ENCODE results near the gene NUCB2.
A peak's percentile ranks its signal among the peaks of the same experiment; 100 is the strongest.
"Not testable (repeated sequence)": the region's sequence is repeated elsewhere in the genome, so short reads cannot be mapped to it uniquely, and the experiment has no call there.

Gene NUCB2

DNA sequence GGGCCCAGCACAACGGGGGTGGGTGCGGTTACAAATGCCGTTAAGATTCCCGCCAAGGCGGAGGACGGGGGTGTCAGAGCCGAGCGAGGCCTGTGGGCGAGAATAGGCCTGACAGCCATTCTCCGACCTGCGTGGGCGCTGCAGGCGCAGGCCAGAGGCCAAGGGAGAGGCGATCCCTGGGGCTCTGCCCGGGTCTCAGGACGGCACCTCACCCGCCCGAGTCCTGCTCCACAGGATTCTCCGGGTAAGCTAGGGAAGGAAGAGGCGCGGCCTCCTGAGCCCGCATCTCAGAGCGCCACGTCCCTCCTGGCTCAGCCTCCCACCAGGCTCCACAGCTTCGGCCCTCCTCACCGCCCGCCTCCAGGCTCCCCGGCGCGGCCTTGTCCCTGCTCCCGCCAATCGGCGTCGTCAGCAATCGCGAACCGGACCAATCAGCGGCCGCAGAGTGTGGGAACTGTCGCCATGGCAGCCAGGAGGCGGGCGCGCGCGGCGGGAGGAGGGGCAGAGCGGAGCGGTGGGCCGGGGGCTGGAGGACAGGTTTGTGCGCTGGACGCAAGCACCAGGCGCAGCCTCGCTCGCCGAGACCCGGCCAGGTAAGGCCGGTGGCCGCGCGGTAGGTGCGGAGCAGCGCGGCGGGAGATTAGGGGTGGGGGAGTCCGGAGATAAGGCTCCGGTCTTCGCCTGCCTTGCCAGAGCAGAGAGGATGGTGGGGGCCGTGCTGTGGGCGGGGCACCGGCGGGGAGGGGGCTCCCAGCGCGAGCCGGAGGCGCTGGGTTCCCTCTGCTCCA, at the start of gene NUCB2:
Gene NUCB2, plus strand, starts transcription at position 504 of the 788 bp plus-strand sequence. CDS start 18,585 bp downstream, outside the sequence.
- peak within 1 kb of the TSS; percentile 89 for H3K4me3 ChIP-seq (ENCODE audit: low read length)
- H3K9me3 ChIP-seq (ENCODE audit: low read length): no peaks in the 10 kb centered on the region
- H3K4me1 ChIP-seq (ENCODE audit: insufficient read depth, low read length): peaks cover 12% of the 10 kb centered on the region
- H3K36me3 ChIP-seq (ENCODE audit: insufficient read depth, low read length): no peaks in the 10 kb centered on the region
- H3K27me3 ChIP-seq (ENCODE audit: insufficient read depth, low read length): no peaks in the 10 kb centered on the region
- peak within 1 kb of the TSS; percentile 96 for H2AFZ ChIP-seq (ENCODE audit: low read depth, low read length)

DNA sequence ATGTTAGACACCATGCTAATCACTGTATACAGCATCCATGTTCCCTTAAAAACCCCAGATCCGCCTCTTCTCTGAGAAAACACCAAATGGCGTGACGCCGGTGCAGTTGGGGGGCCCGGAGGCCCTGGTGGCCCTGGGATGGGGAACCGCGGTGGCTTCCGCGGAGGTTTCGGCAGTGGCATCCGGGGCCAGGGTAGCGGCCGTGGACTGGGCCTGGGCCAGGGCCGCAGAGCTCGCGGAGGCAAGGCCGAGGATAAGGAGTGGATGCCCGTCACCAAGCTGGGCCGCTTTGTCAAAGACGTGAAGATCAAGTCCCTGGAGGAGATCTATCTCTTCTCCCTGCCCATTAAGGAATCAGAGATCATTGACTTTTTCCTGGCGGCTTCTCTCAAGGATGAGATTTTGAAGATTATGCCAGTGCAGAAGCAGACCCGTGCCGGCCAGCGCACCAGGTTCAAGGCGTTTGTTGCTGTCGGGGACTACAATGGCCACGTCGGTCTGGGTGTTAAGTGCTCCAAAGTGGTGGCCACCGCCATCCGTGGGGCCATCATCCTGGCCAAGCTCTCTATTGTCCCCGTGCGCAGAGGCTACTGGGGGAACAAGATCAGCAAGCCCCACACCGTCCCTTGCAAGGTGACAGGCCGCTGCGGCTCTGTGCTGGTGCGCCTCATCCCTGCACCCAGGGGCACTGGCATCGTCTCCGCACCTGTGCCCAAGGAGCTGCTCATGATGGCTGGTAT, 48.2 kb upstream of the NUCB2 start:
- not testable (repeated sequence) for H3K4me3 ChIP-seq (ENCODE audit: low read length); H3K4me1 ChIP-seq (ENCODE audit: insufficient read depth, low read length); H2AFZ ChIP-seq (ENCODE audit: low read depth, low read length); H3K9me3 ChIP-seq (ENCODE audit: low read length); H3K27me3 ChIP-seq (ENCODE audit: insufficient read depth, low read length); H3K36me3 ChIP-seq (ENCODE audit: insufficient read depth, low read length)

DNA sequence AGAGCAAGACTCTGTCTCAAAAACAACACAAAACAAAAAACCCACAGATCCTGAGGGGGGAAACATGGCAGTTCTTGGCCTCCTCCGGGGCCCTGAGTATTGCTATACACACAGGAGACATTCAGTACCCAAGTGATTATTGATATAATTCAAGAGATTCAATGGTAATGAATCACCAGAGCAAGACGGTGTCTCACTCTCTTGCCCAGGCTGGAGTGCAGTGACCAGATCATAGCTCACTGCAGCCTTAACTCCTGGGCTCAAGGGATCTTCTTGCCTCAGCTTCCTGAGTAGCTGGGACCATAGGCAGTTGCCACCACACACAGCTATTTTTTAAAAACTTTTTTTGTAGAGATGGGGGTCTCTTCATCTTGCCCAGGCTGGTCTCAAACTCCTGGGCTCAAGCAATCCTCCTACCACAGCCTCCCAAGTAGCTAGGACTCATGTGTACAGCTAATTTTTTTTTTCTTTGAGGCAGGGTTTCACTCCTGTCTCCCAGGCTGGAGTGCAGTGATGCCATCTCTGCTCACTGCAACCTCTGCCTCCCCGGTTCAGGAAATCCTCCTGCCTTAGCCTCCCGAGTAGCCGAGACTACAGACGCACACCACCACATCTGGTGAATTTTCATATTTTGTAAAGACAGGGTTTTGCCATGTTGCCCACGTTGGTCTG, 46.9 kb upstream of the NUCB2 start:
- Histone ChIP-seq H3K9me3 (ENCODE audit: low read length) (no peaks in the 10 kb centered on the region), H3K4me3 (ENCODE audit: low read length) (no peak overlapping the region), H3K4me1 (ENCODE audit: insufficient read depth, low read length) (no peaks in the 10 kb centered on the region), H2AFZ (ENCODE audit: low read depth, low read length) (no peak overlapping the region), H3K36me3 (ENCODE audit: insufficient read depth, low read length) (no peaks in the 10 kb centered on the region), H3K27me3 (ENCODE audit: insufficient read depth, low read length) (no peaks in the 10 kb centered on the region)

DNA sequence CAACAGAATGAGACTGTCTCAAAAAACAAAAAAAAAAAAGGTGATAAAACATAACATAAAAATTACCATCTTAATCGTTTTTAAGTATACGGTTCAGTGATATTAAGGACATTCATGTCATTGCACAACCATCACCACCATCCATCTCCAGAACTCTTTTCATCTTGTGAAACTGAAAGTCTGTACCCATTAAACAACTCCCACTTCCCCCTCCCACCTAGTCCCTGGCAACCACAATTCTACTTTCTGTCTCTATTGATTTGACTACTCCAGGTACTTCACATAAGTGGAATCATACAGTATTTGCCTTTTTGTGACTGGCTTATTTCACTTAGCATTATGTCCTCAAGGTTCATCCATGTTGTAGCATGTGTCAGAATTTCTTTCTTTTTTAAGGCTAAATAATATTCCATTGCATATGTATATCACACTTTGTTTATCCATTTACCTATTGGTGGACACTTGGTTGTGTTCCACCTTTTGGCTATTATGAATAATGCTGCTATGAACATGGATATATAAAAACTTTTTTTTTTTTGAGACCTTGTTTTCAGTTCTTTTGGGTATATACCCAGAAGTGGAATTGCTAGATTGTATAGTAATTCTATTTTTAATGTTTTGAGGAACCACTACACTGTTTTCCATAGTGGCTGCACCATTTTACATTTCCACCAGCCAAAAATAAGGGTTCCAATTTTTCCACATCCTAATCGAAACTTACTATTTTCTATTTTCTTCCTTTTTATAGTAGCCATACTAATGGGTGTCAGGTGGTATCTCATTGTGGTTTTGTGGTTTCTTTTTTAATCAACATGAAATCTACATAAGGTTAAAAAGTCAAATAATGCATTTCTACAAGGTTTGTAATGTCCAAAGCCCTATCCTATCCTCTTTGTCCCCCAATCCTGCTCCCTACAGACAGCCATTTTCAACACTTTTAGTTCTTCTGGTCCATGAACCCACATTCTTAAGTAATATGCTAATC, 45.4 kb upstream of the NUCB2 start:
- no peaks in the 10 kb centered on the region for H3K27me3 ChIP-seq (ENCODE audit: insufficient read depth, low read length)
- no peak overlapping the region for H3K4me3 ChIP-seq (ENCODE audit: low read length)
- no peaks in the 10 kb centered on the region for H3K4me1 ChIP-seq (ENCODE audit: insufficient read depth, low read length)
- H3K9me3 ChIP-seq (ENCODE audit: low read length): no peaks in the 10 kb centered on the region
- H3K36me3 ChIP-seq (ENCODE audit: insufficient read depth, low read length): no peaks in the 10 kb centered on the region
- no peak overlapping the region for H2AFZ ChIP-seq (ENCODE audit: low read depth, low read length)

DNA sequence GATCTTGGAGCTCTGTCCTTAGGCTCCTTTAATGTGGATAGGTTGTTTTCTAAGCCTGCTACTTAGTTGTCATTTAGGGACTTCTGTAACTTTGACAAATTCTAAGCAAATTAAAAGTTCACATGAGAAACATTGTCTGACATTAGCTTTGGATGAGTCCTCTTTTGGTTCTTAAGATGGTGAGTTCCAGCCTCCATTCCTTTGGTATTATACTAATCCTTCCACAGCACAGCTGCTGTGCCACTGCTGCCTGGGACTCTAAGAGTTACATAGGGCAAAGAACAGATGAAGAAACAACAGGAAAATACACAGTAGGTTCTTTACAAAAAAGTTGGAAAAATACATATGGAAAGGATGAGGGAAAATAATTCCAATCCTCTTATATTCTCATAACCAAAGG, 43.4 kb upstream of the NUCB2 start:
- H3K9me3 ChIP-seq (ENCODE audit: low read length): no peaks in the 10 kb centered on the region
- no peak overlapping the region for H2AFZ ChIP-seq (ENCODE audit: low read depth, low read length)
- H3K4me1 ChIP-seq (ENCODE audit: insufficient read depth, low read length): no peaks in the 10 kb centered on the region
- no peaks in the 10 kb centered on the region for H3K27me3 ChIP-seq (ENCODE audit: insufficient read depth, low read length)
- H3K36me3 ChIP-seq (ENCODE audit: insufficient read depth, low read length): no peaks in the 10 kb centered on the region
- no peak overlapping the region for H3K4me3 ChIP-seq (ENCODE audit: low read length)

DNA sequence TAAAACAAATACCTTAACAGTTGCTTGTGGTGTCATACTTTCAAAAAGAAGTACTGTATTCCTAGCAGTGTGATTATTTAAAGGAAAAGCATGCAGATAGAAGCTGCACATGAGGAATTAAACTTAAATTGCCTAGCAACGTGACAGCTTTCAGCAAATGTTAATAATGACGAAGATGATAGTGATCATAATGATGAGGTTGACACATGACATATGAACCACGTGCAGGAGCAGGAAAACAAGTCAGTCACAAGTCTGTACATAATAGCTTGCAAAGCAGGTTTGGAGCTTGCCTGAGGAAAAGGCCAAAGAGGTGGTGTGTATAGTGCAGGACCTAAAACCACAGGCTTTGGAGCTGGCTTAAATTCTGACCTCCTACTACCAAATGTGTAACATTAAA, 38.2 kb upstream of the NUCB2 start:
- Histone ChIP-seq H3K4me1 (ENCODE audit: insufficient read depth, low read length) (no peaks in the 10 kb centered on the region), H3K27me3 (ENCODE audit: insufficient read depth, low read length) (no peaks in the 10 kb centered on the region), H3K36me3 (ENCODE audit: insufficient read depth, low read length) (no peaks in the 10 kb centered on the region), H3K4me3 (ENCODE audit: low read length) (no peak overlapping the region), H3K9me3 (ENCODE audit: low read length) (no peaks in the 10 kb centered on the region), H2AFZ (ENCODE audit: low read depth, low read length) (no peak overlapping the region)

DNA sequence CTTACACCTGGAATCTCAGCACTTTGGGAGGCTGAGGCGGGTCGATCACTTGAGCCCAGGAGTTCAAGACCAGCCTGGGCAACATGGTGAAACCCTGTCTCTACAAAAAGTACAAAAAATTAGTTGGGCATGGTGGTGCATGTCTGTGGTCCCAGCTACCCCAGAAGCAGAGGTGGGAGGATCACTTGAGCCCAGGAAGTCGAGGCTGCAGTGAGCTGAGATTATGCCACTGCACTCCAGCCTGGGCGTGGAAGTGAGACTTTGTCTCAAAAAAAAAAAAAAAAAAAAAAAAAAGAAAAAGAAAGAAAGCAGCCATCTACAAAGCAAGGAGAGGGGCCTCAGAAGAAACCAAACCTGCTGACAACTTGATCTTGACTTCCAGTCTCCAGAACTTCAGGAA, 36.6 kb upstream of the NUCB2 start:
- H3K36me3 ChIP-seq (ENCODE audit: insufficient read depth, low read length); H3K4me3 ChIP-seq (ENCODE audit: low read length); H3K9me3 ChIP-seq (ENCODE audit: low read length); H3K27me3 ChIP-seq (ENCODE audit: insufficient read depth, low read length); H2AFZ ChIP-seq (ENCODE audit: low read depth, low read length); H3K4me1 ChIP-seq (ENCODE audit: insufficient read depth, low read length): not testable (repeated sequence)

DNA sequence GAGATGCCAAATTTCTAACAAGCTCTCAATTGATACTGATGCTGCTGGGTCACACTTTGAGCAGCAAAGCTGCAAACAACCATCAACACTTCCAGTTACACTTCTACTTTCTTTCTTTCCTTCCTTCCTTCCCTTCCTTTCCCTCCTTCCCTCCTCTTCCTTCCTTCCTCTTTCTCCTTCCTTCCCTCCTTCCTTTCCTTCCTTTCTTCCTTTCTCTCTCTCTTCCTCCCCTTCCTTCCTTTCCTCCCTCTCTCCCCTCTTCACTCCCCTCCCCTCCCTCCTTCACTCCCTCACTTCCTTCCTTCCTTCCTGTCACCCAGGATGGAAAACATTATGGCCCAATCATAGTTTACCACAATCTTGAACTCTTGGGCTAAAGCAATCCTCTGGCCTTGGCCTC, 35.8 kb upstream of the NUCB2 start:
- H2AFZ ChIP-seq (ENCODE audit: low read depth, low read length): no peak overlapping the region
- no peaks in the 10 kb centered on the region for H3K4me1 ChIP-seq (ENCODE audit: insufficient read depth, low read length)
- H3K9me3 ChIP-seq (ENCODE audit: low read length): no peaks in the 10 kb centered on the region
- H3K27me3 ChIP-seq (ENCODE audit: insufficient read depth, low read length): no peaks in the 10 kb centered on the region
- H3K36me3 ChIP-seq (ENCODE audit: insufficient read depth, low read length): no peaks in the 10 kb centered on the region
- H3K4me3 ChIP-seq (ENCODE audit: low read length): no peak overlapping the region

DNA sequence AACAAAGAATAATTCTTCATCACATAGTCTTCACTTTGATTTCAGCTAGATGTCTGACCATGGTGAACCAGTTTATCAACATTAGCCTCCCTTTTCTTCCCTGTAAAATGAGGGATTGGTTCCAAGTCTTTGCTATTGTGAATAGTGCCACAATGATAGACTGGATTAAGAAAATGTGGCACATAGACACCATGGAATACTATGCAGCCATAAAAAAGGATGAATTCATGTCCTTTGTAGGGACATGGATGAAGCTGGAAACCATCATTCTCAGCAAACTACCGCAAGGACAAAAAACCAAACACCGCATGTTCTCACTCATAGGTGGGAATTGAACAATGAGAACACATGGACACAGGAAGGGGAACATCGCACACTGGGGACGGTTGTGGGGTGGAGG, 33.6 kb upstream of the NUCB2 start:
- H3K36me3 ChIP-seq (ENCODE audit: insufficient read depth, low read length); H3K4me1 ChIP-seq (ENCODE audit: insufficient read depth, low read length); H3K9me3 ChIP-seq (ENCODE audit: low read length); H3K4me3 ChIP-seq (ENCODE audit: low read length); H3K27me3 ChIP-seq (ENCODE audit: insufficient read depth, low read length); H2AFZ ChIP-seq (ENCODE audit: low read depth, low read length): not testable (repeated sequence)

DNA sequence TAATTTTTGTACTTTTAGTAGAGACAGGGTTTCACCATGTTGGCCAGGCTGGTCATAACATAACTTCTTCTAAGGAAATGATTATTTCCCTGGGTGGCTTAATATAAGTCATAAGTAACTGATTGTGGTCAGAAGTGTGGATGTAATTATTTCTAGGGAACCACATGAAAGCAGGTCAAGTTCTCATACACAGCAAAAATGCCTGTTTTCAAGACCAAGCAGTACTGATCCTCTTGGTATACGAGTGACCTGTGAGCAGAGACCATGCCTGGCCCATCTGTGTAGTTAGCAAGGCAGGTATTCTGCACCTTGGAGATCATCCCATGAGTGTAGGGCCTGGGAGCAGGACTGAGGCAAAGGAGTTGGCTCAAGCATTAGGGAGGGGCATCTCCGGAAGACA, 32.5 kb upstream of the NUCB2 start:
- H2AFZ ChIP-seq (ENCODE audit: low read depth, low read length): no peak overlapping the region
- no peaks in the 10 kb centered on the region for H3K36me3 ChIP-seq (ENCODE audit: insufficient read depth, low read length)
- H3K4me1 ChIP-seq (ENCODE audit: insufficient read depth, low read length): no peaks in the 10 kb centered on the region
- H3K27me3 ChIP-seq (ENCODE audit: insufficient read depth, low read length): no peaks in the 10 kb centered on the region
- H3K9me3 ChIP-seq (ENCODE audit: low read length): no peaks in the 10 kb centered on the region
- H3K4me3 ChIP-seq (ENCODE audit: low read length): no peak overlapping the region

DNA sequence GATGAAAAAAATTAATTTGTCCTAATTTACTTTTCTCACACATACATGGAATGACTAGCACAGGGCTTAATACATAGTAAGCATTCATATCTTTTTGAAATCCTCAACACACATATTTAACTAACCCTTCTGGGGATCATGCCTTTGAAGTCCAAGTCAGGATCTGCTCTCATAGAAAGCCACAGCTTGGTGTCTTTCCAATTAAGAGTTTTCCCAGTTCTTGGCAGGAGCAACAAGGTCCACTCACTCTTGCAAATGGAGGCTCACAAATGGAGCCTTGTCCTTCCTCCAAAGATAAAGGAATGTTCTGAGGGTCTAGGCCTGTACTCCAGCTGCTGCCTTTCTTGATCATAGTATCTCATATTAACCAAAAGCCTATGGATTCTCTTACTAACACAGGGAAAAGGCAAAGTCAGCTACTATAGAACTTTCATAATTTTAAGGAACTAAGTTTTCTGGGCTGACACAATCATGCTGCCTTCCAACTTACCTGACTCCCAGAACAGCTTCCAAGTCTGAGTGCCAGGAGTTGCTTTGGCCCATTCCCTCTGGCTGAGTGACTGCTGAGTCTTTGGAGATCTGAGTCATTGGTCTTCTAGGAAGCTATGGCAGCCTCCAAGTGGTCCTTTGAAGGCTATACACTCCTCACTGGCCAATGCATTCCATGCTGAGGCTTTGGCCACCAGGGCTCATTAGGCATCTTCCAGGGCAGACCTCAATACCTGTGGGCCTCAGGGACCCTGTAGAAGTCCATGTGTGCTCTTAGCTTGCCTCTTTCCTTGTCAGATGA, 25.8 kb upstream of the NUCB2 start:
- Histone ChIP-seq H3K36me3 (ENCODE audit: insufficient read depth, low read length) (no peaks in the 10 kb centered on the region), H3K27me3 (ENCODE audit: insufficient read depth, low read length) (no peaks in the 10 kb centered on the region), H3K4me1 (ENCODE audit: insufficient read depth, low read length) (no peaks in the 10 kb centered on the region), H3K9me3 (ENCODE audit: low read length) (no peaks in the 10 kb centered on the region), H2AFZ (ENCODE audit: low read depth, low read length) (no peak overlapping the region), H3K4me3 (ENCODE audit: low read length) (no peak overlapping the region)

DNA sequence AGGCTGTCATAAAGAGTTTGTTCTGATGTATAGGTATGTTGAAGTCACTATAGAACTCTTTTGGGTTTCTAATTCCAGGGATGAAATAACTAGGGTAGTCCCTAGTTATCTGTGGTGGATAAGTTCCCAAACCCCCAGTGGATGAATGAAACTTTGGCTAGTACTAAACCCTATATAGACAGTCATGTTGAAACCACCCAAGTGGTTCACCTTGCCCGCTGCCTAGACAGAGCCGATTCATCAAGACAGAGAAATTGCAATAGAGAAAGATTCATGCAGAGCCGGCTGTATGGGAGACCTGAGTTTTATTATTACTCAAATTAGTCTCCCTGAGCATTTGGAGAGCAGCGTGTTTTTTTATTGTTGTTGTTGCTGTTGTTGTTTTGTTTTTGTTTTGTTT, 23.8 kb upstream of the NUCB2 start:
- no peak overlapping the region for H3K4me3 ChIP-seq (ENCODE audit: low read length)
- H3K9me3 ChIP-seq (ENCODE audit: low read length): no peaks in the 10 kb centered on the region
- H3K27me3 ChIP-seq (ENCODE audit: insufficient read depth, low read length): no peaks in the 10 kb centered on the region
- H3K4me1 ChIP-seq (ENCODE audit: insufficient read depth, low read length): no peaks in the 10 kb centered on the region
- no peaks in the 10 kb centered on the region for H3K36me3 ChIP-seq (ENCODE audit: insufficient read depth, low read length)
- H2AFZ ChIP-seq (ENCODE audit: low read depth, low read length): no peak overlapping the region
